HepG2 (cell line): ENCODE measurements around the gene SMARCD1. TPM values are rescaled to one million over a fixed set of nuclear protein-coding genes. Genes with fewer than 3 reads are reported as not detected.

ENCODE experiments used
- ATAC-seq: fragments of 200-7000 bp; cut with Tn5 transposase; 3 replicates; pipeline ENCODE4 v1.9.1; 2020; ENCODE audit warnings: mild to moderate bottlenecking, moderate library complexity
- BruUV-seq: library from RNA; stranded (reverse); fragments of 400-500 nt; replicated peaks from 2 replicates; lab custom pipeline; 2021; lab: Mats Ljungman, UMichigan
- CTCF ChIA-PET: fragments of 300-600 bp; formaldehyde crosslinking; extraction: SDS; loops from one replicate; lab custom pipeline; 2021; ENCODE audit warnings: low total read pairs, inconsistent platforms, low intra/inter-chr PET ratio; lab: Yijun Ruan, JAX
- POLR2A ChIA-PET: fragments of 350-600 bp; sonication (Branson Sonifier 250); formaldehyde crosslinking; loops from one replicate; lab custom pipeline; 2020; ENCODE audit warnings: antibody characterized with exemption, inconsistent platforms; lab: Yijun Ruan, JAX
- DNase-seq: peaks from one replicate; pipeline ENCODE4 v3.0.0-alpha.2; 2015; ENCODE audit warnings: low spot score
- FAIRE-seq: peaks from 3 replicates; lab custom pipeline; 2011; peaks lifted over from hg19 to GRCh38; lab: Jason Lieb, UNC
- H2AFZ ChIP-seq: one replicate; pipeline ENCODE4 v1.6.1; 2011; ENCODE audit warnings: low read length, inconsistent platforms
- H3K27ac ChIP-seq: fragments of 300-600 bp; 3 replicates; pipeline ENCODE4 v1.8.0; 2011; ENCODE audit warnings: mixed run types, mild to moderate bottlenecking, mixed read lengths, low read length, inconsistent platforms; ENCODE audit not compliant: insufficient read depth; ENCODE audit errors: extremely low read length
- H3K27me3 ChIP-seq, 2 experiments: fragments of 200-600 bp in 1 of 2; 2 replicates in 1 of 2; 3 replicates in 1 of 2; pipeline versions ENCODE4 v1.6.0 to v1.8.0; 2011; ENCODE audit warnings: low read length in 2 of 2, mild to moderate bottlenecking in 2 of 2, moderate library complexity in 2 of 2, inconsistent platforms in 1 of 2; ENCODE audit not compliant: insufficient read depth in 2 of 2, control insufficient read depth in 1 of 2
- H3K36me3 ChIP-seq, 2 experiments: fragments of 200-600 bp in 1 of 2; replicated peaks in 1 of 2; 2 replicates in 1 of 2; 3 replicates in 1 of 2; pipeline versions ENCODE4 v1.5.1 to v1.8.0; 2011; ENCODE audit warnings: low read length in 2 of 2, inconsistent platforms in 1 of 2; ENCODE audit not compliant: insufficient read depth in 2 of 2, control insufficient read depth in 1 of 2
- H3K4me1 ChIP-seq: 2 replicates; pipeline ENCODE4 v1.5.1; 2012; ENCODE audit warnings: low read length, inconsistent platforms; ENCODE audit not compliant: insufficient read depth
- H3K4me2 ChIP-seq: 2 replicates; pipeline ENCODE4 v1.6.0; 2011; ENCODE audit warnings: low read depth, low read length, inconsistent platforms
- H3K4me3 ChIP-seq, 3 experiments: fragments of 200-600 bp in 1 of 3; sonication (generic), shearing (Covaris generic) in 1 of 3; replicated peaks in 1 of 3; 2 replicates each; pipeline ENCODE4 v1.5.1; 2011 to 2016; ENCODE audit warnings: low read length in 3 of 3, inconsistent platforms in 2 of 3, low read depth in 2 of 3, mild to moderate bottlenecking in 2 of 3, control low read depth in 1 of 3, mixed read lengths in 1 of 3; ENCODE audit not compliant: insufficient read depth in 1 of 3
- H3K79me2 ChIP-seq: one replicate; pipeline ENCODE4 v1.6.1; 2011; ENCODE audit warnings: low read length, inconsistent platforms; ENCODE audit not compliant: insufficient read depth
- H3K9ac ChIP-seq: 2 replicates; pipeline ENCODE4 v1.6.0; 2011; ENCODE audit warnings: mild to moderate bottlenecking, low read depth, low read length, inconsistent platforms; ENCODE audit not compliant: insufficient read depth
- H3K9me3 ChIP-seq: 2 replicates; pipeline ENCODE4 v1.5.1; 2012; ENCODE audit warnings: mild to moderate bottlenecking, low read length
- H4K20me1 ChIP-seq: 2 replicates; pipeline ENCODE4 v1.6.0; 2011; ENCODE audit warnings: inconsistent platforms, mild to moderate bottlenecking, low read length, moderate library complexity; ENCODE audit not compliant: insufficient read depth
- ATF1 ChIP-seq: IDR thresholded peaks from 2 replicates; pipeline ENCODE4 v1.6.1; 2016; ENCODE audit warnings: mild to moderate bottlenecking, control low read depth
- BHLHE40 ChIP-seq: IDR thresholded peaks from 2 replicates; pipeline ENCODE4 v1.6.1; 2011; ENCODE audit warnings: low read length, improper control_type of control experiment
- HMG20A ChIP-seq: IDR thresholded peaks from 2 replicates; pipeline ENCODE4 v1.6.1; 2016; ENCODE audit warnings: borderline replicate concordance
- SNAPC2 ChIP-seq: sonication (generic); formaldehyde crosslinking; IDR thresholded peaks from 2 replicates; pipeline ENCODE4 v1.8.1; 2022; ENCODE audit warnings: mild to moderate bottlenecking, missing genetic modification reagents
- SRSF9 ChIP-seq: fragments of 200-400 bp; formaldehyde crosslinking; IDR thresholded peaks from 2 replicates; pipeline ENCODE4 v1.6.1; 2018; ENCODE audit warnings: borderline replicate concordance, mild to moderate bottlenecking, low read depth, low read length; ENCODE audit not compliant: insufficient read depth, poor library complexity, severe bottlenecking
- TP53 ChIP-seq: sonication (generic); formaldehyde crosslinking; conservative IDR thresholded peaks from 2 replicates; pipeline ENCODE4 v1.4.0; 2020; ENCODE audit warnings: missing genetic modification reagents
- YEATS4 ChIP-seq: sonication (generic); formaldehyde crosslinking; IDR thresholded peaks from 2 replicates; pipeline ENCODE4 v1.4.0; 2020; ENCODE audit warnings: missing genetic modification reagents, borderline replicate concordance
- ZNF121 ChIP-seq: sonication (generic); formaldehyde crosslinking; IDR thresholded peaks from 2 replicates; pipeline ENCODE4 v1.5.0; 2020; ENCODE audit warnings: mild to moderate bottlenecking, missing genetic modification reagents
- ZNF383 ChIP-seq: sonication (generic); formaldehyde crosslinking; IDR thresholded peaks from 2 replicates; pipeline ENCODE4 v1.4.0; 2020; ENCODE audit warnings: missing genetic modification reagents, mild to moderate bottlenecking, borderline replicate concordance
- ZNF451 ChIP-seq: sonication (generic); formaldehyde crosslinking; IDR thresholded peaks from 2 replicates; pipeline ENCODE4 v1.5.0; 2020; ENCODE audit warnings: mild to moderate bottlenecking, missing genetic modification reagents
- ZNF766 ChIP-seq: sonication (generic); formaldehyde crosslinking; IDR thresholded peaks from 2 replicates; pipeline ENCODE4 v1.5.0; 2020; ENCODE audit warnings: missing genetic modification reagents, borderline replicate concordance
- WGBS: methylation state at CpG from one replicate; pipeline ENCODE4 v1.1.6; 2017; ENCODE audit warnings: low lambda C conversion rate; 5-methylcytosine and 5-hydroxymethylcytosine counted together
- in situ Hi-C: cut with HindIII; loops from 2 replicates; pipeline ENCODE4 v1.10.0; 2017; ENCODE audit warnings: low pct_unique_long_range_greater_than_20kb; ENCODE audit not compliant: extremely low pct_ligation_motif_present
- intact Hi-C: fragments of 100-400 bp; cut with micrococcal nuclease; formaldehyde crosslinking; loops from one replicate; pipeline ENCODE4 v1.10.0; 2022; ENCODE audit not compliant: unreplicated experiment
- polyA plus RNA-seq, 8 experiments: library from polyadenylated mRNA; depleted of rRNA in 3 of 8; stranded (reverse) in 7 of 8; unstranded in 1 of 8; fragments of >200 nt; fragmentation: Illumina TruSeq in 4 of 8; extraction: Trizol in 4 of 8; gene quantifications; 2 replicates each; pipeline versions ENCODE4 v1.2.1 to v1.2.3, GENCODE V29; 2011 to 2016; ENCODE audit warnings: low read depth in 4 of 8, missing spikeins in 1 of 8, mixed read lengths in 1 of 8; ENCODE audit not compliant: insufficient read depth in 1 of 8
- total RNA-seq, 5 experiments: library from RNA; depleted of rRNA; stranded (reverse); fragments of >200 nt; fragmentation: Illumina TruSeq; extraction: Trizol; gene quantifications; 2 replicates each; pipeline ENCODE4 v1.2.3, GENCODE V29; 2016; ENCODE audit warnings: low read depth in 1 of 5
- TF ChIP-seq, protein P1 (sequence below): sonication (generic); formaldehyde crosslinking; conservative IDR thresholded peaks from 2 replicates; pipeline ENCODE4 v1.8.0; 2022; ENCODE audit warnings: mild to moderate bottlenecking, moderate library complexity, missing genetic modification reagents
- TF ChIP-seq, protein P2 (sequence below): sonication (generic); formaldehyde crosslinking; IDR thresholded peaks from 2 replicates; pipeline ENCODE4 v1.4.0; 2020; ENCODE audit warnings: missing genetic modification reagents, low read depth, mild to moderate bottlenecking, borderline replicate concordance

SMARCD1 gene
- total and polyA plus RNA-seq, 2 of the 13 experiments (the other 11 are each of a cell fraction or from before 2014, with no cell fraction given), result 51.7 to 54.6 TPM

DNA sequence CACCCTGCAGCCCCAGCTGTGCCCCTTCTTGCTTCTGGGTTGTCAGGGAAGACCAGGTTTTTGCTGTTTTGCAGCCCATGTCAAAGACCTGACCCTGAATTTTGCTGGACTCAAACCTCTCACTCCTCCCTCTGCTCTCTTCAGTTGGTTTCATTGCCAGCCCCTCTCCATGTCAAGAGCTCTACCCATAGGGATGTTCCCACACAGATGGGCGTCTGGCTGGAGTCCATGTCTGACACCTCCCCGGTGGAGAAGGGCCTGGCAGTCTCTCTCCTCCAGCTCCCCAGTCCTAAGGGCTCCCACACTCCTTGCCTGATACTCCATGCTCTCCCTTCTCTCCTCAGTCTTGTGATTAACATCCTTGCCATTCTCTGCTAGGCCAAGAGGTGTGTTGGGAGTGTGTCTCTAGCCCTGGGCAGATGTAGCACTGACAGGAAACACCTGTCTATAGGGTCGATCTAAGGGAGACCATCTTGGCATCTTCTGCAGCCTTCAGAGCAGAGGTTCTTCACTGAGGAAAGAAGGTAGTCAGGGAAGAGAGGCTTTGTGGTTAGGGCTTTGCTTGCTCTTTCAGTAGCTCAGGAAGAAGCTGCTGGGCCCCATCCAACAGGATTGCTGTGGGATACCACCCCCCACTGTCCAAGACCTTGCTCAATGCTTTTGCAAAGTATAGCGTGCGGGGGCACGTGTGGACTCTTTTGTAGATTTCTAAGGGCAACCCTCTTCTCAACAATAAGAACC lies 23.0 kb upstream of the SMARCD1 start:
- no peak overlapping the region for H3K4me3 ChIP-seq
- TF ChIP-seq HMG20A (CRISPR knock-in tag), result no peak
- TF ChIP-seq, protein P1, sequence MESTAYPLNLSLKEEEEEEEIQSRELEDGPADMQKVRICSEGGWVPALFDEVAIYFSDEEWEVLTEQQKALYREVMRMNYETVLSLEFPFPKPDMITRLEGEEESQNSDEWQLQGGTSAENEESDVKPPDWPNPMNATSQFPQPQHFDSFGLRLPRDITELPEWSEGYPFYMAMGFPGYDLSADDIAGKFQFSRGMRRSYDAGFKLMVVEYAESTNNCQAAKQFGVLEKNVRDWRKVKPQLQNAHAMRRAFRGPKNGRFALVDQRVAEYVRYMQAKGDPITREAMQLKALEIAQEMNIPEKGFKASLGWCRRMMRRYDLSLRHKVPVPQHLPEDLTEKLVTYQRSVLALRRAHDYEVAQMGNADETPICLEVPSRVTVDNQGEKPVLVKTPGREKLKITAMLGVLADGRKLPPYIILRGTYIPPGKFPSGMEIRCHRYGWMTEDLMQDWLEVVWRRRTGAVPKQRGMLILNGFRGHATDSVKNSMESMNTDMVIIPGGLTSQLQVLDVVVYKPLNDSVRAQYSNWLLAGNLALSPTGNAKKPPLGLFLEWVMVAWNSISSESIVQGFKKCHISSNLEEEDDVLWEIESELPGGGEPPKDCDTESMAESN (CRISPR knock-in tag), result no peak
- no peak for TF ChIP-seq SNAPC2 (CRISPR knock-in tag)
- no peak for TF ChIP-seq ZNF451 (CRISPR knock-in tag)
- no peak for TF ChIP-seq ZNF121 (CRISPR knock-in tag)
- no peak for TF ChIP-seq BHLHE40
- no peak for TF ChIP-seq ZNF766 (CRISPR knock-in tag)
- no peak for TF ChIP-seq YEATS4 (CRISPR knock-in tag)
- no peak for TF ChIP-seq SRSF9
- TF ChIP-seq, protein P2, sequence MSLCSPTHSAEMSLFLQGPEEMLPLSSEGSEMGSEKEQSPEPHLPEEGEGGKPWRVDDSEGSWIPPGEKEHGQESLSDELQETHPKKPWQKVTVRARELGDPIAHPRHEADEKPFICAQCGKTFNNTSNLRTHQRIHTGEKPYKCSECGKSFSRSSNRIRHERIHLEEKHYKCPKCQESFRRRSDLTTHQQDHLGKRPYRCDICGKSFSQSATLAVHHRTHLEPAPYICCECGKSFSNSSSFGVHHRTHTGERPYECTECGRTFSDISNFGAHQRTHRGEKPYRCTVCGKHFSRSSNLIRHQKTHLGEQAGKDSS (CRISPR knock-in tag), result no peak
- TF ChIP-seq TP53, result no peak
- no peak for TF ChIP-seq ATF1 (CRISPR knock-in tag)
- no peak for TF ChIP-seq ZNF383 (CRISPR knock-in tag)
- peaks cover 1 to 17% of the 10 kb centered on the region in 2 experiments; a peak in 3 of 5 replicates for H3K27me3 ChIP-seq
- POLR2A ChIA-PET, result no interaction called here
- in situ Hi-C loops (no loop called here), intact Hi-C loops (no loop called here)
- no peaks in the 10 kb centered on the region for H3K9me3 ChIP-seq
- no peaks in the 10 kb centered on the region for H3K36me3 ChIP-seq
- H3K27ac ChIP-seq, result no peak overlapping the region
- H3K4me2 ChIP-seq, result no peak overlapping the region
- no peaks in the 10 kb centered on the region for H3K79me2 ChIP-seq
- no TSS peak for BruUV-seq
- no peak for FAIRE-seq
- no peak overlapping the region for H3K9ac ChIP-seq
- 37% methylated on average over 4 of the region's 6 CpGs for WGBS
- no peaks in the 10 kb centered on the region for H4K20me1 ChIP-seq
- no peak for DNase-seq
- no peak overlapping the region for H2AFZ ChIP-seq
- peaks cover 8% of the 10 kb centered on the region for H3K4me1 ChIP-seq
- no peak for ATAC-seq
- CTCF ChIA-PET, result no interaction called here
